ENCODE results near the gene GYS1.

GYS1 gene

DNA sequence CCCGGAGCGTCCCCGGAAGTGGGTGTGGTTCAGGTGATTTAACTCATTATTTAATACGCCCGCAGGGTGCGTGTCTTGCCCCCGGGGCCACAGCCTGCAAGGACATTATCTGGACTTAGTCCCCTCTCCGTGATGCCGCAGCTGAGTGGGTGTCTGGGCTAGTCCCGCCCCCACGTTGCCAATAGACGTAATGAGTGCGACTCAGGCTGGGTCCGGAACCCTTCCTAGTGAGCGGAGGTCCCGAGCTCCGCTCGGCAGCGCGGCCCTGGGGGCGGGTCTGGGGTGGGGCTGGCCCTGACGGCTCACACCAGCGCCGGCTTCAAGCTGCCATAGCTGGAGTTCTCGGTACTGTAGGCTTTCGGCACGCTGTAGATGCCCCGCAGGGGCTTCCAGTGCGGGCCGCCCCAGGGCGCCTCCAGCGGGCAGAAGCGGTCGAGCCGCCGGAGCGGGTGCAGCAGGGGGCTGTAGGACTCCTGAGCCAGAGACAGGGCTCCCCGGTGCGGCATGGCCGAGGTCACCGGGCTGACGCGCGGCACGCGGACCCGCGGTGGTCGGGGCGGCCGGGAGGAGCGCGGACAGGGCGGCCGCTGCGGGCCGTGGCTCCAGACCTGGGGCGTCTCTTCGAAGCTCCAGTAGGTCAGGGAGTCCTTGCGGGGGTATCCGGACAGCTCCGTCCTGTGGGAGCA lies 24.7 kb upstream of the GYS1 start:
- DNase-seq (ENCODE audit: low read depth, low spot score) = peak; percentile 86

DNA sequence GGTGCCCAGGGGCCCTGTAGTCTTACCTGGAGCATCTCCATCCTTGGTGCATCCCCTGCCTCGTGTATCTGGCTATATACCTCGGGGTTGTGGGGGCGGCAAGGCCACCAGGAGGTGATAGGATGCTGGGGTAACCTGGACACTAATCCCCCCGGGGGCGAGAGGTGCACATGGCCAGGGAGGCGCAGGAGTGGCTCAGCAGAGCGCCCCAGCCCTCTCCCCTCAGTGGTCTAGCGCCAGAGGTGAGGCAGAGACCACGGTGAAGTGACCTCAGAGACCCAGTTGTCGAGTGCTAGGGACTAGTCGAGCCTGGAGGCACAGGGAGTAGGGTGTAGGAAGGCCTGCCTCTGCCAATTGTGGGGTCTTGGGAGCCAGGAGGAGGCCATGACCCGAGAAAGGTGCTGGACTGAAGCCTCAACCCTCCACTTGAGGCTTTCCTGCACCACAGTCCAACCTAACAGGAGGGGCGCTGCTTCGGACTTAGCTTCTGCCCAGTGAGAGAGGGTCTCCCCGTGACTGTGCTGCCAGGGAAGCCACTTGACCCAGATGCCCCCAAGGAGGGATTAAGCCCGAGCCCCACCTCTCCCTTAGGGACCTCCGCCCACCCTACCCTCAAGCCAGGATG lies 24.0 kb upstream of the GYS1 start, which contains the start of gene LHB:
Gene LHB (minus strand): TSS at position 51 of the 625 bp plus-strand sequence. CDS start 10 bp downstream, at position 41.
- DNase-seq (ENCODE audit: low read depth, low spot score) = no peak

DNA sequence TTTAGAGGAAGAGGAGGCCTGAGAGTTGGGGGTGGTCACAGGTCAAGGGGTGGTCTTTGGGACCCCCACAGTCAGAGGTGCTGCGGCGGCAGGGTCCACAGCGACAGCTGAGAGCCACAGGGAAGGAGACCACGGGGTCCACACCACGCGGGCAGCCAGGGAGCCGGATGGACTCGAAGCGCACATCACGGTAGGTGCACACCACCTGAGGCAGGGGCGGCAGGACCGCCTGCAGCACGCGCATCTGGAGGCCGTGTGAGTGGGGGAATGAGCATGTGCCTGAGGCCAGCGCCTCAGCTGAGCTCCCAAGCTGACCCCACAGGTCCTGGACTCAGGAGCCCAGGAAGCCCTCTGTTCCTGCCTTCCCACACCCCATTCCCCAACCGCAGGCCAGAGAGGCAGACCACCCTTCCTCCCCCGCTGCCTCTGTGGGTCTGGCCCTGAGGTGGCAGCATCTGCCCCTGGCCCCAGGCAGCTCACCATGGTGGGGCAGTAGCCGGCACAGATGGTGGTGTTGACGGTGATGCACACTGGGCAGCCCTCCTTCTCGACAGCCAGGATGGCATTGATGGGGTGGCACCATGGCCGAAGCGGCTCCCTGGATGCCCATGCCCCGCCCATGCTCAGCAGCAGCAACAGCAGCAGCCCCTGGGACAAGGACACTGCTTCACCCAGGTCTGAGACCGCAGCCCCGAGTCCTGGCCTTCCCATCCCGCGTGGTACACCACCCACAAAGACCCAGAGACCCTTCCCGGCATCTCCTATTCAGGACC lies 23.1 kb upstream of the GYS1 start:
- DNase-seq (ENCODE audit: low read depth, low spot score) = no peak

DNA sequence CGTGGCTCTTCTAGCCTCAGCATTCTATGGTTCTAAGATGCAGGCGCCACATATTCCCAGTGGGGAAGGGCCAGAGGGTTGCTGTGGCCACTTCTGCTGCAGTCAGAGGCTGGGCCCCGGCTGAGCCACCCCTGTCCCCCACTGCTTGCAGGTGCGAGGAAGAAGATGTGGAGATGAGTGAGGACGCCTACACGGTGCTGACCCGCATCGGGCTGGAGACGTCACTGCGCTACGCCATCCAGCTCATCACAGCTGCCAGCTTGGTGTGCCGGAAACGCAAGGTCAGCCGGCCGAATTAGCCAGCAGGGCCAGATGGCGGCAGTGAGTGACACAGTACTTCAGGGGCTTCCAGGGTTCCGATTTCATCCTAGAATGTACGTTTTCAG lies 21.8 kb upstream of the GYS1 start:
- DNase-seq (ENCODE audit: low read depth, low spot score) = no peak

DNA sequence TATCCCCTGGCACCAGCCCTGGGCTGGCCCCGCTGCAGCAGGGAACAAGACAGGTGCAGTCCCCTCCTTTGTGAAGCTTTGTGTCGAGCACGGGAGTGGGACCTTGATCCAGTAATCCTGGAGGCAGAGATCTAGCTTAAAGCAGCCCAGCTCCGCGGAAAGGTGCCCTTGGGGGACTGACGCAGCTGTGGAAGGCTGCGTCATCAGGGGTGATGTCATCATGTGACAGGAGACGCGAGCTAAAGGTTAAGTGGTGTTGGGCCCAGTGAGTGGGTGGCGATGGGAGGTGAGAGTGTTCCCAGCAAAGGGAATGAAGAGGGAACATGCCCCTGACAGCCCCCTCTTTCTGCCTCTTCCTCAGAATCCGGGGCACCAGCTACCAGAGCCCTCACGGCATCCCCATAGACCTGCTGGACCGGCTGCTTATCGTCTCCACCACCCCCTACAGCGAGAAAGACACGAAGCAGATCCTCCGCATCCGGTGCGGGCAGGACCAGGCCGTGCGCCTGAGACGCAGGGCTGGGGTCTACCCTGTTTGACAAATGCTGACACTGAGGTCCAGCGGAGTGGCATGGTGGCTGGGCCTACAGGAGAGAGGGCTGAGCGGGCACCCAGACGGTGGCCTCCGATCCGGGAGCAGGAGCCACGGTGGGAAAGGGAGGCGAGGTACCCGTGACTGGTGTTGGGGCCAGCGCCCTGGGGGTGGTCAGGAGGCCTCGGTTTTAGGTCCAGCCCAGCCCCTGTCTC lies 21.2 kb upstream of the GYS1 start:
- DNase-seq (ENCODE audit: low read depth, low spot score) = no peak

DNA sequence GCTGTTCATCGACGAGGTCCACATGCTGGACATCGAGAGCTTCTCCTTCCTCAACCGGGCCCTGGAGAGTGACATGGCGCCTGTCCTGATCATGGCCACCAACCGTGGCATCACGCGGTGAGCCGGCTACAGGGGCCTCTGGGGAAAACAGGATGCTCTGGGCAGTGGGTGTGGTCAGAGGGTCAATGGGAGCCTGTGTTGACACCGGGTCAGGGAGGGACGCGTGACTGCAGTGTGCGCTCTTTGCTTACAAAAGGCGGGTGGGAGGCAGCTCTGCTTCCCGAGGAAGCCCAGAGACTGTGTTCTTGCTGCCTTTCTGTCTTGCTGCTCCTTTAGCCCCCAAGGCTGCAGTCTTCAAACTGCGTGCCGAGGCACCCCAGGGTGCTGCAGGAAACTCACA lies 18.1 kb upstream of the GYS1 start:
- no peak for DNase-seq (ENCODE audit: low read depth, low spot score)

DNA sequence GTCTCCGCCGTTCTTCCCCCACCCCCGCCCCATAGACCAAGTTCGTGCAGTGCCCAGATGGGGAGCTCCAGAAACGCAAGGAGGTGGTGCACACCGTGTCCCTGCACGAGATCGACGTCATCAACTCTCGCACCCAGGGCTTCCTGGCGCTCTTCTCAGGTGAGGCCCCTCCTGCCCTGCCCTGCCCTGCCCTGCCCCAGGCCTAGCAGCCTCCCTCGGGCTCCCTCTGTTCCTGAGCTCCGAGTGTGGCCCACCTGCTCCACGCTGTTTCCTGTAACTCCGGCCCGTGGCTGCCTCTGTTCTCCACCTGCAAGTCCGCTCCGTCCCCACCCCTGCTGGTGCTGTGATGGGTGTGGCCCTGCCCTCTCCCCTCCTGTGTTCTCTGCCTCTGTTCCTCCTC lies 17.3 kb upstream of the GYS1 start:
- DNase-seq (ENCODE audit: low read depth, low spot score) = no peak

DNA sequence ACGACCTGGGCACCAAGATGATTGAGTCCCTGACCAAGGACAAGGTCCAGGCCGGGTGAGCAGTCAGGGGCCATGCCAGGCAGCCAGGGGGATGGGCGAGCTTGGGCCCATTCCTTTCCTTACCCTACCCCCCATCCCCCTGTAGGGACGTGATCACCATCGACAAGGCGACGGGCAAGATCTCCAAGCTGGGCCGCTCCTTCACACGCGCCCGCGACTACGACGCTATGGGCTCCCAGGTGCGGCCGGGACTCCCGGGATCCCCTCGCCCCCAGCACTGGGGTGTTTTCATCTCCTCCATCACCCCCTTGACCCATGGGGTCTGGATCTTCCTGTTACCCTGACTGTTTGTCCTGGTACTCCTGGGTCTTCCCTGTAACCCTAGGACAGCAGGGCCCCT lies 16.7 kb upstream of the GYS1 start:
- no peak for DNase-seq (ENCODE audit: low read depth, low spot score)

DNA sequence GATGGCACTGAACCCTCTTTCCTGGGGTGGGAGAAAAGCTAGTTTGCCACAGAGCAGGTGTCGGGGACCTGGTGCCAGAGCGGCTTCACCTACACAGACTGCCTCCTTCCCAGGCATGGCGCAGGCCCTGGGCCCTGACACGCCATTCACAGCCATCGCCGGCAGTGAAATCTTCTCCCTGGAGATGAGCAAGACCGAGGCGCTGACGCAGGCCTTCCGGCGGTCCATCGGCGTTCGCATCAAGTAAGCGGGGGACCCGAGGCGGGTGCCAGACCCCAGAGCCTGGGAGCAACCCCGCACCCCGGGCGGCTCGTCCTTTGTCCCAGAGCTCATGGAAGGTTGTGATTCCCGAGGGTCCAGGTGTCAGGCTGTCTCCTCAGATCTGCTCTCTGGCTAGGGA lies 13.8 kb upstream of the GYS1 start:
- DNase-seq (ENCODE audit: low read depth, low spot score) = no peak

DNA sequence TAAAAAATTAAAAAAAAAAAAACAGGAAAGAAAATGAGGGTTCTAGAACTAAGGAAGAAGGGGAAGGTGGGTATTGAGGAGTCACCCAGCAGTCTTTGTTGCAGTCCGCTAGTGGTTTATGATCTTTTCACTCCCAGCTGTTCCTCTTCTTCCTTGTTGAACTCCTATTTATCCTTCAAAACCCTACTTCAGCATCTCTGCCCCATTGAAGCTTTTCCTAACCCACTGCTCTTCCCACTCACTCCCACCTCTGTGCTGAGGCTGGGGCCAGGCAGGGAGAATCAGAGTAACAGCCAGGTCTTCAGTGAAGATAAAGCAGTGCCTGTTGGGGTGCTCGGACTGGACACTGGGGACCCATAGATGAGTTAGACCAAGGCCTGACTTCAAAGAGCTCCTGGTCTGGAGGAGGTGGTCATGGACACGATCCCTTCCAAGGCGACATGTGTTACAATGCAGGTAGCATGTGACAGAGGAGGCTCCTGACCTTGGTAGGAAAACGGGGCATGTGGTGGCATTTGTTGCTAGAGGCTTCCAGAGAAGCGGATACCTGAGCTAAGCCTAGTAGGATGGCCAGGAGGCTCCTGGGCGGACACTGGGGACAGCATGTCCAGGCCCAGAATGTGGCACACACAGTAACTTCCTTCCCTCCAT lies 12.0 kb upstream of the GYS1 start:
- DNase-seq (ENCODE audit: low read depth, low spot score) = no peak

DNA sequence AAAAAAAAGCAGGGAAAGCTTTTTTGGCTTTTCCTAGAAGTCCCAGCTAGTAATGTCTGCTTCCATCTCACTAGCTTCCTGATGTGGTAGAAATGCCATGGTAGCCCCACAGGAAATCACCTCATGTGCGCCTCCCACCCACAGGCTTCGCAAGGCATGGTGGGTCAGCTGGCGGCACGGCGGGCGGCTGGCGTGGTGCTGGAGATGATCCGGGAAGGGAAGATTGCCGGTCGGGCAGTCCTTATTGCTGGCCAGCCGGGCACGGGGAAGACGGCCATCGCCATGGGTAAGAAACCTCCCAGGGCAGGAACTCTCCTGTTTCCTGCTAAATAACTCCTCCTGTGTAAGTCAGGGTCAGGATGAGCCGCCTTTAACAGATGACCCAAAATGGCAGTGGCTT lies 11.0 kb upstream of the GYS1 start:
- no peak for DNase-seq (ENCODE audit: low read depth, low spot score)

DNA sequence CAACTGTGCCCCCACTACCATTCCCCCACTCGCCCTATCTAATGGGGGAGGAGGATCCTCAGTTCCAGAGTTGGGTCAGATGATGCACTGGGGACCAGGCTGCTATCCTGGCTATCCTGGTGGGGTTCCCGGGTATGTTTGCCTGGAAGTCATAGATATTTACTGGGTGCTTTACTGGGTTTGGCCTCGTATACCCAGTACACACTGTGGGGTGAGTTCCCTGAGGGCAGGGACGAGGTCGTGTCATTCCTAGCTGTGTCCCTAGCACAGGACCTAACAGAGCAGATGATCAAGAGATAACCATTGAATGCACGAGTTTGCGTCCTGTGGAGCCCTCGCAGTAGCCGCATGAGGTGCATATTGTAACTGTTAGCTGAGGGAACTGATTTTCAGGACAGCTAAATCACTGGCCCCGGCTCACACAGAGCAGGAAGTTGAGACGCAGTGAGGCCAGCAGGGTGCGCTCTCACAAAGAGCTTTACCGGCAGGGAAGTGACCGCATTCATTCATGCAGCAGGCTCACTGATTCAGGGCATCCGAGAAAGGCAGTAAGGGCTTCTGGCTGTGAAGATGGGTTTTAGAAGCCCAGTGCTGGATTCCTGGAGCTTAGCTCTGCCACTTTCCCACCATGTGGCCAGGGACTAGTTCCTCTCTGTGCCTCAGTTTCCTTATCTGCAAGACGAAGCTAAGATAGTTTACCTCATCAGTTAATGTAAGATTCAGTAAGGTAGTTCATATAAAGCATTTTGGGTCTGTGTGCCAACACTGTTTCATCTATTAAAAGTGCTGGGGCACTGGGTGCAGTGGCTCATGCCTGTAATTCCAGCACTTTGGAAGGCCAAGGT lies 6.6 kb upstream of the GYS1 start:
- peak; percentile 86 for DNase-seq (ENCODE audit: low read depth, low spot score)

DNA sequence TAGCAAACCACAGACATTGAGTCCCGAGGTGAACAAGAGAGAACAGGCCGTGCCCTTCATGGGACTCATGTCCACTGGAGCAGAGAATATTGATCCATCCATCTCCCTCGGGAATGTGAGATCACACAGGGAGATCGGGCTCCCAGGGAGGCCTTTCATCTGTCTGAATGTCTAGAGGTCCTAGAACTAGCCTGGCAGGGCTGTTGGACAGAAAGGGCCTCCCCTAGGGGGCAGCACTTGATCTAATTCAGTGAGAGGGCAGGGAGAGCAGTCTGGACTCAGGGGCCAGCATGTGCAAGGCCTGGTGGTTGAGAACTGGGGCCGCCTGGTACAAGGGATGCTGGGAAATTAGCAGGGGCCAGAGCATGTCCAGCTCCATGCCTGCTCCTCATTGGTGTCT lies 4.9 kb upstream of the GYS1 start:
- peak; percentile 86 for DNase-seq (ENCODE audit: low read depth, low spot score)

DNA sequence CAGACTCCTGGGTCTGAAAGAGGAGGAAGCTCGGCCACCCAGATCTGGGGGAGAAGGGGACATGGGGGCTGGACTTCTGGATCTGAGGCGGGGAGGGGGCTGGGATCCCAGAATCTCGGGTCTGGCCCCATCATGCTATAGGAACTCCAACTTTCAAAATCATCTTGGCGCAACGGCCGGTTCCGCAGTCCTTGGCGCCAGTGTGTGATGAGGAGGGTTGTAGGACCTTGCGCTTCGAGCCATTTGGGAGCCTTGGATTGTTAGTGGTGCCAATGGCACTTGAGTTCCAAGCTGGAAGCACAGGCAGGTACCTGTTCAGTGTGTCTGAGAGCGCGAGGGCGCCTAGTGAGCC lies 902 bp upstream of the GYS1 start:
- DNase-seq (ENCODE audit: low read depth, low spot score) = no peak

DNA sequence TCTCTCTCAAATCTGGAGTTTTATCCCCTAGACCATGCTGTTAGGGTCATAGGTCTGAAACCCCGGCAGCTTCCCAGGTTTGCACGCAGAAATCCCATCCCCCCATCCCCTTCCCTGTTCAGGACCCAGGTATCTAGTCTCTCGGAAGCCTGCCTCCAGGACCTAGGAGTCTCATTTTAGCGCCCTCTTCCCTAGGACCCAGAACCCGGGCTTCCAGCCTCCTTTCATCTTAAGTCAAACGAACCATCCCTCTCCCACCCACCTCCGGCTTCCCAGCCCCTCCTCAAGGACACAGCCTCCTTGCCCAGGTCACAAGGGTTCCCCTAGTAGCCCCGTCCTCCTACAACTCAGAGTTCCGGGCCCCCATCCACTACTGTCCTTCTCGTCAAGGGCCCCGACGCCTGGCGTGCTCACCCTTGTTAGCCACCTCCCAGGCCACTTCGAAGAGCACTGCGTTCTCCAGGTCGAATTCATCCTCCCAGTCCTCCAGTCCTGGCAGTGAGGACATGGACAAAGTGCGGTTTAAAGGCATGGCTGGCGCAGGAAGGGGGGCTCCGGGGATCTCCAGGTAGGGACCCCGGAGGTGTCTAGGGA lies 431 bp downstream of the GYS1 start:
- DNase-seq (ENCODE audit: low read depth, low spot score) = no peak

DNA sequence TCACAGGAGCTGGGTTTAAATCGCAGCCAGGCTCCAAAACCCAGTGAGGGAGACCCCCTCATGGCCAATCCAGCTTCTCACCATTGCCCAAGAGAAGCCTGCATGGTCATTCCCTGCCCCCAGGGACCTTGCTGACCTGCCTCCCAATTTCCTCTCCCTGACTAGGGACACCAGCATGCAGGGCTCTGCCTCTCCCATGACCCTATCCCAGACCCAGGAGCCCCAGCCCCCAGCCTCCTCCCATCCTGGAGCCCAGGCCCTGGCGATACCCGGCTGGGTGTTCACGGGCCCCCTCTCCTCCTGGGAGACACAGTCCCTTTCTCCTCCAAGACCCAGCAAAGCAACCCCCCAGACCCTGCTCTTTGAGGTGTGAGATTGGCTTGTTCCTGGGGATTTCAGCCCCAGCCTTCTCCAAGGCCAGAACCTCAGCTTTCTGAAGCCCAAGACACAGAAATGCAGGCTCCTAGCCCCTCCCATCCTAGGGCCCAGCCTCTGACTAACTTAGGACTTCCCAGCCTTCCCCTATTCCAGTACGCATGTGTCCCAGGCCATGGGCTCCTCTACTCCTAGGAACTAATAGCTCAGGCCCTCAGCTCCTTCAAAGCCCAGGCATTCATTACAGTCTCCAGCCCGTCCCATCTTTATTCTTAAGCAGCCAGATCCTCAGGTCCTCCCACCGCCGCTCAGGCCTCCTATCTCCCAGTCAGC lies 1.1 kb downstream of the GYS1 start:
- peak; percentile 77 for DNase-seq (ENCODE audit: low read depth, low spot score)

DNA sequence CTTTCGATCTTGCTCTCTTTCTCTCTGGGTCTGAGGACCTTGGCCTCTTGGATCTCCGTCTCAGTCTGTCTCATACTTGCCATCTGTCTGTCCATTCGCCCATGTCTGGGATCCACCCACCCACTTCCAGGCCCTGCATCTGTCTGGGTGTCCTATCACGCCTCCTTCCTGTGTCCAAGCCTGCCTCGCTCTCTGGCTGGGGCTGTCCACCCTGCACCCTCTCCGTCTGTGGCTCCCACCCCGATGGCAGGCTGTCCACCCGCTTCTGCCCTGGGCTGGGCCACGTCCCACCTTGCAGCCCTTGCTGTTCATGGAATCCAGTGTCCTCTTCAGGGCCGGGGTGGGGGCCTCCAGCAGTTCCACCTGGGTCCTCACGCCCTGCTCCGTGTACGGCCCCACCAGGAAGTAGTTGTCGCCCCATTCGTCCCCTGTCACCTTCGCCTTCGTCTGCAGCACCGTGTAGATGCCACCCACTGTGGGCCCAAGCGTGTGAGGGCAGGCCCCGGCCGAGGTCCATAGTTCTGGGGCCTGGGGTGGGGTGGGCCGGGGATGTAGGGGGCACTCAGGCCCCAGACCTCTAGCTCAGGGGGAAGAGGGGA lies 2.0 kb downstream of the GYS1 start:
- DNase-seq (ENCODE audit: low read depth, low spot score) = no peak

DNA sequence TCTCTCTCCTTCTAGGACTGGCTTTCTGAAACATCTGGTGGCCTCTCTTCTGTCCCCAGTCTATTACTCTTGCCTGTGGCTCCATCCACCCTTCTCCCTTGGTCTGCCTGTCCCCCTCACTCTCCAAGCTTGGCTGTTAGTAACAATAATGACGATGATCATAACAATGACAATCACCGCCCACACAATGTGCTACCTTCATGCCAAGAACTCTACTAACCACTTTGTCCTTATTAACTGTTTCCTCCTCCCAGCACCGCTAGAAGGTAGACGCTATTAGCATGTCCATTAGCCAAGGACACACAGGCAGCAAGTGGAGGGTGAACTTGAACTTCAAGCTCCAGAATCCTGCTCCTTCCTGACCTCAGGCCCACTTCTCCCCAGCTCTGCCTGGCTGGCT lies 2.7 kb downstream of the GYS1 start:
- DNase-seq (ENCODE audit: low read depth, low spot score) = no peak

DNA sequence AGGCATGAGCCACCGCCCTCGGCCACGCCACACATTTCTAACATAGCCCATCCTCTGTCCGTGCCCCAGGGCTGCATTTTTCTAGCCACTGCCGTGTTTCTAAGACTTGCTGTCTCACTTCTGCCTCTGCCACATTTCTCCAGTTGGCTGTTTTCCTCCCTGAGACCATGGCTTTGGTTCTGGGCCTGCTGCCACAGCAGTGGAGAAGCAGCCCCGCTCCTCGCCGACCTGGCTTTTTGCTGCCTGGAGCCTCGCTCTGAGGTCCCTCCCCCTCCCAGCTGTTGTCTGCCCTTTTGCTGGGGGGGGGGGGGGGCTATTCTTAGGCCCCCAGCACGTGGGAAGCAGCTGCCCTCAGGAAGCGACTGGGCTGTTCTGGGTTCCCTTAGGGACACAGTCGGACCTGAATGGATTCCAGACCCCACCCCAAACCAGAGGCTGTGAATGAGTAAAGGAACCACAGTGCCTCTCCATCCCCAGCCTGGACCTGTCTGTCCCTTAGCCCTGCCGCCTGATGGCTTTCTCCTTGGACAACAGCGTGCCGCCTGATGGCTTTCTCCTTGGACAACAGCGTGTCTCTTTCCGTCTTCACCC lies 3.3 kb downstream of the GYS1 start:
- peak; percentile 53 for DNase-seq (ENCODE audit: low read depth, low spot score)
